ENCODE data around the gene GPR25. TPM values are rescaled to one million over a fixed set of nuclear protein-coding genes. Genes with fewer than 3 reads are reported as not detected.

Gene GPR25
- total RNA-seq, 1 donor from 2014 or later = not detected

GRCh38 chr1:200916152-200916551 is 43.4 kb downstream of the GPR25 start:
- intact Hi-C loops (cut with micrococcal nuclease) = no loop called here
- no peak for DNase-seq
- no peaks in the 10 kb centered on the region for H3K9me3 ChIP-seq (replicated peaks)
- H3K36me3 ChIP-seq = no peaks in the 10 kb centered on the region
- TF ChIP-seq, protein P1, sequence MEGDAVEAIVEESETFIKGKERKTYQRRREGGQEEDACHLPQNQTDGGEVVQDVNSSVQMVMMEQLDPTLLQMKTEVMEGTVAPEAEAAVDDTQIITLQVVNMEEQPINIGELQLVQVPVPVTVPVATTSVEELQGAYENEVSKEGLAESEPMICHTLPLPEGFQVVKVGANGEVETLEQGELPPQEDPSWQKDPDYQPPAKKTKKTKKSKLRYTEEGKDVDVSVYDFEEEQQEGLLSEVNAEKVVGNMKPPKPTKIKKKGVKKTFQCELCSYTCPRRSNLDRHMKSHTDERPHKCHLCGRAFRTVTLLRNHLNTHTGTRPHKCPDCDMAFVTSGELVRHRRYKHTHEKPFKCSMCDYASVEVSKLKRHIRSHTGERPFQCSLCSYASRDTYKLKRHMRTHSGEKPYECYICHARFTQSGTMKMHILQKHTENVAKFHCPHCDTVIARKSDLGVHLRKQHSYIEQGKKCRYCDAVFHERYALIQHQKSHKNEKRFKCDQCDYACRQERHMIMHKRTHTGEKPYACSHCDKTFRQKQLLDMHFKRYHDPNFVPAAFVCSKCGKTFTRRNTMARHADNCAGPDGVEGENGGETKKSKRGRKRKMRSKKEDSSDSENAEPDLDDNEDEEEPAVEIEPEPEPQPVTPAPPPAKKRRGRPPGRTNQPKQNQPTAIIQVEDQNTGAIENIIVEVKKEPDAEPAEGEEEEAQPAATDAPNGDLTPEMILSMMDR (IDR thresholded peaks at IDR 0.05; ENCODE audit: borderline replicate concordance) = no peak
- peaks cover 6% of the 10 kb centered on the region for H3K4me1 ChIP-seq
- H3K4me3 ChIP-seq = no peak overlapping the region
- peaks cover 6% of the 10 kb centered on the region for H3K27me3 ChIP-seq (ENCODE audit: low read depth)
- H3K27ac ChIP-seq (replicated peaks) = no peak overlapping the region

GRCh38 chr1:200916681-200917080 is 43.9 kb downstream of the GPR25 start:
- TF ChIP-seq, protein P1 (IDR thresholded peaks at IDR 0.05; ENCODE audit: borderline replicate concordance) = no peak
- H3K27ac ChIP-seq (replicated peaks) = no peak overlapping the region
- no peak overlapping the region for H3K4me3 ChIP-seq
- no peak for DNase-seq
- intact Hi-C loops (cut with micrococcal nuclease) = no loop called here
- H3K36me3 ChIP-seq = no peaks in the 10 kb centered on the region
- peaks cover 8% of the 10 kb centered on the region for H3K27me3 ChIP-seq (ENCODE audit: low read depth)
- H3K4me1 ChIP-seq = peaks cover 6% of the 10 kb centered on the region
- H3K9me3 ChIP-seq (replicated peaks) = no peaks in the 10 kb centered on the region

DNA sequence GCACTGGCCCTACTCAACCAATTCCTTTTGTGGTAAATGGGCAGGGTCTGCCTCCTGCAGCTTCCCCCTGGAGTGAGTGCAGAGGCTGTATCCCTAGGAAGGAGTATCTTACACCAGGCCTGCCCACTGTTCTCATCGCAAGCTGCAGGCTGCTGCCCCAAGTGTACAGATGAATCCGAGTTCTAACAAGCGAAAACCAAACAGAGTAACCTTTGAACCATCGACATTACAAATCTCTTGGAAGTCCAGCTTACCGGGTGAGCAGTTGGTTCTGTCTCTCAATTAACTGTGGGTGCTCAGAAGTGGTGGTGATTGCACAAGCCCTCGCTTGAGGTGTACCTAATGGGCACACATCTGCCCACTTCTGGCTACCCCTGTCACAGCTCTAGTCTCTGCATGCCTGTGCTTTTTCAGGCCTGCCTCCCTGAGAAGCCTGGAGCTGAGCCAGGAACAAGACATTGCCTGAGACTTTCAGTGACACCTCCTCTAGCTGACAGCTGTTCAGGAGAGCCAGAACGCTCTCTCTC is 44.6 kb downstream of the GPR25 start:
- no peak overlapping the region for H3K4me3 ChIP-seq
- peaks cover 11% of the 10 kb centered on the region for H3K27me3 ChIP-seq (ENCODE audit: low read depth)
- TF ChIP-seq, protein P1 (IDR thresholded peaks at IDR 0.05; ENCODE audit: borderline replicate concordance) = no peak
- H3K27ac ChIP-seq (replicated peaks) = no peak overlapping the region
- peak; percentile 57 for DNase-seq
- no peaks in the 10 kb centered on the region for H3K36me3 ChIP-seq
- intact Hi-C loops (cut with micrococcal nuclease) = no loop called here
- no peaks in the 10 kb centered on the region for H3K9me3 ChIP-seq (replicated peaks)
- H3K4me1 ChIP-seq = peaks cover 6% of the 10 kb centered on the region

- Histone ChIP-seq H3K36me3 (no peaks in the 10 kb centered on the region), H3K27ac (replicated peaks) (no peak overlapping the region), H3K27me3 (ENCODE audit: low read depth) (peaks cover 11% of the 10 kb centered on the region), H3K4me3 (no peak overlapping the region), H3K4me1 (peaks cover 6% of the 10 kb centered on the region), H3K9me3 (replicated peaks) (no peaks in the 10 kb centered on the region)
- DNase-seq = no peak
- TF ChIP-seq, protein P1 (IDR thresholded peaks at IDR 0.05; ENCODE audit: borderline replicate concordance) = no peak
- intact Hi-C loops (cut with micrococcal nuclease) = no loop called here
Observed at GRCh38 chr1:200918006-200918405, 45.2 kb downstream of the GPR25 start.

GRCh38 chr1:200919386-200919785 is 46.6 kb downstream of the GPR25 start:
- intact Hi-C loops (cut with micrococcal nuclease) = no loop called here
- H3K27me3 ChIP-seq (ENCODE audit: low read depth) = peaks cover 11% of the 10 kb centered on the region
- DNase-seq = no peak
- no peaks in the 10 kb centered on the region for H3K36me3 ChIP-seq
- no peaks in the 10 kb centered on the region for H3K9me3 ChIP-seq (replicated peaks)
- TF ChIP-seq, protein P1 (IDR thresholded peaks at IDR 0.05; ENCODE audit: borderline replicate concordance) = no peak
- no peak overlapping the region for H3K27ac ChIP-seq (replicated peaks)
- no peak overlapping the region for H3K4me3 ChIP-seq
- peaks cover 6% of the 10 kb centered on the region for H3K4me1 ChIP-seq

All from left ventricle myocardium inferior (tissue), 1 donor.